ENCODE measurements around the gene PSMG4. TPM values are rescaled to one million over a fixed set of nuclear protein-coding genes. Genes with fewer than 3 reads are reported as not detected.

The PSMG4 gene
- total RNA-seq, 2 donors from 2014 or later = 10.0 to 21.6 TPM

GRCh38 chr6:3268680-3269079 is 9.9 kb downstream of the PSMG4 start:
- DNase-seq = no peak
- Histone ChIP-seq H3K27me3 (no peaks in the 10 kb centered on the region), H3K36me3 (no peaks in the 10 kb centered on the region), H3K4me3 (no peak overlapping the region), H3K27ac (no peak overlapping the region), H3K4me1 (no peaks in the 10 kb centered on the region), H3K9ac (ENCODE audit: low read depth in 2 of 2, low read length in 2 of 2) (no peak overlapping the region), H3K9me3 (no peaks in the 10 kb centered on the region)
- intact Hi-C loops (cut with DNase I) = no loop called here
- no peak for TF ChIP-seq CTCF (IDR thresholded peaks at IDR 0.05)

GRCh38 chr6:3269281-3269975 is 10.7 kb downstream of the PSMG4 start:
- H3K4me1 ChIP-seq = no peaks in the 10 kb centered on the region
- no peak overlapping the region for H3K27ac ChIP-seq
- H3K36me3 ChIP-seq = no peaks in the 10 kb centered on the region
- H3K27me3 ChIP-seq = no peaks in the 10 kb centered on the region
- TF ChIP-seq CTCF (IDR thresholded peaks at IDR 0.05) = no peak
- no peak overlapping the region for H3K9ac ChIP-seq (ENCODE audit: low read depth in 2 of 2, low read length in 2 of 2)
- intact Hi-C loops (cut with DNase I) = no loop called here
- H3K4me3 ChIP-seq = no peak overlapping the region
- H3K9me3 ChIP-seq = no peaks in the 10 kb centered on the region
- no peak for DNase-seq

- Histone ChIP-seq H3K4me3 (no peak overlapping the region), H3K4me1 (no peaks in the 10 kb centered on the region), H3K27me3 (no peaks in the 10 kb centered on the region), H3K9ac (ENCODE audit: low read depth in 2 of 2, low read length in 2 of 2) (no peak overlapping the region), H3K9me3 (no peaks in the 10 kb centered on the region), H3K27ac (no peak overlapping the region), H3K36me3 (no peaks in the 10 kb centered on the region)
- TF ChIP-seq CTCF (IDR thresholded peaks at IDR 0.05) = no peak
- intact Hi-C loops (cut with DNase I) = no loop called here
- peak; percentile 76 for DNase-seq
Observed at GRCh38 chr6:3270258-3270657, 11.5 kb downstream of the PSMG4 start.

GRCh38 chr6:3271756-3272155 is 13.0 kb downstream of the PSMG4 start:
- no peaks in the 10 kb centered on the region for H3K36me3 ChIP-seq

GRCh38 chr6:3272911-3273547 is 14.3 kb downstream of the PSMG4 start:
- Histone ChIP-seq H3K27me3 (no peaks in the 10 kb centered on the region), H3K9ac (ENCODE audit: low read depth in 2 of 2, low read length in 2 of 2) (no peak overlapping the region), H3K36me3 (peaks cover 4% of the 10 kb centered on the region), H3K4me1 (no peaks in the 10 kb centered on the region), H3K9me3 (no peaks in the 10 kb centered on the region), H3K27ac (no peak overlapping the region), H3K4me3 (no peak overlapping the region)
- DNase-seq = no peak
- intact Hi-C loops (cut with DNase I) = no loop called here
- TF ChIP-seq CTCF (IDR thresholded peaks at IDR 0.05) = no peak

More at GRCh38 chr6:3271756-3272155, 13.0 kb downstream of the PSMG4 start:
- TF ChIP-seq CTCF (IDR thresholded peaks at IDR 0.05) = no peak
- H3K4me3 ChIP-seq = no peak overlapping the region
- no peaks in the 10 kb centered on the region for H3K27me3 ChIP-seq
- no peaks in the 10 kb centered on the region for H3K9me3 ChIP-seq
- intact Hi-C loops (cut with DNase I) = no loop called here
- no peak overlapping the region for H3K27ac ChIP-seq
- H3K9ac ChIP-seq (ENCODE audit: low read depth in 2 of 2, low read length in 2 of 2) = no peak overlapping the region
- DNase-seq = no peak
- H3K4me1 ChIP-seq = no peaks in the 10 kb centered on the region
